Keratinocyte (primary cell): ENCODE data around the gene DNAJA3.

Experiments
- CTCF ChIP-seq, 3 experiments: IDR thresholded peaks in 1 of 3; conservative IDR thresholded peaks in 1 of 3; optimal IDR thresholded peaks in 1 of 3; 2 replicates in 2 of 3; 3 replicates in 1 of 3; pipeline versions ENCODE3 to v1.5.1; 2011; ENCODE audit warnings: low read length in 3 of 3, mild to moderate bottlenecking in 3 of 3, moderate library complexity in 2 of 3, control low read depth in 1 of 3, inconsistent platforms in 1 of 3; ENCODE audit not compliant: insufficient read depth in 2 of 3; ENCODE audit errors: extremely low read depth in 1 of 3
- EZH2 ChIP-seq: IDR thresholded peaks from one replicate; pipeline ENCODE4 v1.6.1; 2012; ENCODE audit warnings: inconsistent platforms, mild to moderate bottlenecking, low read length, moderate library complexity

- no peak for TF ChIP-seq CTCF (optimal IDR thresholded peaks at IDR 0.05 in 1 of 3, IDR thresholded peaks at IDR 0.05 in 1 of 3, conservative IDR thresholded peaks at IDR 0.05 in 1 of 3; ENCODE audit: extremely low read depth in 1 of 3, insufficient read depth in 2 of 3, low read length in 3 of 3)
- TF ChIP-seq EZH2: no peak
These were observed 17.4 kb upstream of the DNAJA3 start for GRCh38 chr16:4408323-4408690.
